Stimulated activated CD4-positive, alpha-beta T cell treated with anti-CD3 and anti-CD28 coated beads, Interleukin-2, amount 100 ng/mL, for 4 hours (primary cell): ENCODE measurements around the gene PIEZO2.

Experiments used
- DNase-seq: peaks from one replicate; pipeline ENCODE4 v3.0.0-alpha.2; 2020; ENCODE audit warnings: low read depth

PIEZO2 gene

DNA sequence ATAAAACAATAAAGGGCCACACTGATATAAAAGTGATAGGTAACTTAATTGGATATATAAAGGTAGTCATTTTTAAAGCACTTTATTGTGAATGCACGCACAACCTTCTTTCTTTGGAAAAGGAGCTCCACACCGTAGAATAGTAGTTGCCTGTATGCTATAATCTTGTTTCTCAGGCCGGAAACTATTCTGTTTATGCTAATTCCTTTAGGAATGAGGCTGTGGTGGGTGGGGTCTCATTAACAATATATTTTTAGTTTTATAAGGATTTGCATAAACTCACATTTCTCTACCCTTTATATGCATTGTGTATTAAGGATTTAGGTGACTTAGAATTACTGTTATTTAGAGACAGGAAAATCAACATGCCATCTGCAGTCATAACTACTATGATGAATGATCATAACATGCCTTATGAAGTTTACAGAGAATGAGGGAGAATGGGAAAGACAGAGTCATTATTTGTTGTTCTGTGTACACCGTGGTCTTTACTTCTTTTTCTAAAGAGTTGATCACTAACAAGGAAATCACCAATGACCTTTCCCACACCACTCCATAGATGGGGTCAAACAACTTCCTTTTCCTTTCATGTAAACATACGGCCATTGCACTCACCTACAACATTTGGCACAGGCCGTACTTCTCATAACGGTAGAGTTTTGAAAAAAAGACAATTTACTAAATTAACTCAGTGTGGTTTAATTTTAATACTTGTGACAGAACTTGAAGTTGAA lies 84.5 kb downstream of the PIEZO2 start:
- DNase-seq, result no peak

DNA sequence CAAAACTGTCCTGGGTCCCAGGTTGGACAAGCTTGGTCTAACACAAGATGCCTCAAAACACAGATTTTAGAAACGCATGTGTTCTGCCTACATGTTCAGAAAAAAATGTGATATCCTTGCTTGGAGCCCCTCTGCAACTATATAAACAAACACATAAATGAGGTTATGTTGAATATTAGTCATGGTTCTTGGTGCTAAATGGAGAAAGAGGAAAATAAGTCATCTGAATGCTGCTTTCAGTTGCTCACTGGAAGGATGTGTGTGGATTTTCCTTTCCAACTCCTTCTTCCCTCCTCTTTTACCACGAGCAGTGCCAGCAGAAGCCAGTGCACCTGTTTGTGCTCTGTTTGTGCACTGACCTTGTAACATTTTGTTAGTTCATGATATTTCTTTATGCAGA lies 85.3 kb downstream of the PIEZO2 start:
- DNase-seq, result no peak

DNA sequence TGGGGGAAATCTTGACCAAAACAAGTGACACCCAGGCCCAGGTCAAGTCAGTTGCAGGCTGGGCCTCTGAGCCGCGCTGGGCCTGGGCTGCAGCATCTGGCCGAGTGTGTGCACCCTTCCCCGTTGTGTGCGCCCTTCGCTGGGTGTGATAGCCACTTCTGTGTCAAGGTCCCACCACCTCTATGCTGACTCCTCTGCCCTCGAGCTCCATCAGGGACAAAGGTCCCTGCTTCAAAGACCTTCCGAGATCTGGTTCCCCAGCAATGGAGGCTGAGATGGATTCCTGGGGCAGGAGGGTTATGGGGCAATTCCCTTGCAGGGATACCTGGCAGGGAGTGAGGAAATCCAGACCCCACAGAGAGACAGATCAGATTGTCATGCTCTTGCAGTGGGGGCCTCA lies 93.6 kb downstream of the PIEZO2 start:
- DNase-seq, result no peak

DNA sequence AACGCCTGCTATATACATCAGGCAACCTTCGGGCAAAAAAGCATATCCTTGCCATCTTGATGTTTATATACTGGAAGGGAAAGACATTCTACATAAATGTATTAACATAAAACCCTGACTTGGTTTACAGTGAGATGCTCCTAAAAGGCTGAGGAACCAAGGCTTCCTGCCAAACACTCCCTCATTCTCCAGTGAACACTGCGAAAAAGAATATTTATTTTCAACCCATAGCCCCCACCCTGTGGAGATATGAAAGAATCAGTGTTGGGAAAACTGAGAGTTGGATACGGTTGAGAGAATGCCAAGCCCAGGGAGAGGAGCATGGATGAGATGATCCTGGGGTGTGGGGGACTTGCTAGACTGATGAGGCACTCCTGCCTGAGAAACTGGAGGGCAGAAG lies 94.9 kb downstream of the PIEZO2 start:
- no peak for DNase-seq

DNA sequence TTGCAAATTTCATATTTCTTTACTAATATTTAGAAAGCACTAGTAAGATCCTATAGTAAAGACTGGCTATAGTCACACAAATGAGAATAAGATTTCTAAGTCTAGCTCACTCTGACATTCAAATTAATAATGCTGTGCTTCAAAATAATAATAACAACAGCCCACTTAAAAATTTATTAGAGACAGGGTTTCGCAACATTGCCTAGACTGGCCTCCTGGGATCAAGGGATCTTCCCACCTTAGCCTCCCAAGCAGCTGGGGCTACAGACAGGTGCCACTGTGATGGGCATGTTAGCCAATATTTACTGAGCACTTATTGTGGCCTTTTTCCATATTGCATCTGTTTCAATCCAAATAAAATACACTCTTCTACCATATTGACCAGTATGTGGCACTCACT lies 96.1 kb downstream of the PIEZO2 start:
- DNase-seq, result no peak

DNA sequence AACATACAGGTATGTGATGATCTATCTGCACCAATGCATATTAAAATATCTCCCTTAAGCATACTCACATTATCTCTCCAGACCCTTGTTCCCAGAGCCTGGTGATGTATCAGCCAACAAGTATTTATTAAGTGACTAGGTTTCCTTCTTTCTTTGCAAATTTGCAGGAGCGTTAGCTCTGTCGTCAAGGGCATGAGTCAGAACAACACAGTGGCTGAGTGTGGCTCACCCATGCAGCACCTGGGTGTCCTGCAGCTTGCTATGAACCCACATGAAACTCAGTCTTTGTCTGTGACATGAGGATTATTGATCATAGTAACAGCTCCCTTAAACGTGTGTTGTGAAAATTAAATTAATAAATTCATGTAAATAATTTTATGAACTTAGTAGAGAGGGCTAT lies 96.6 kb downstream of the PIEZO2 start:
- DNase-seq, result no peak

DNA sequence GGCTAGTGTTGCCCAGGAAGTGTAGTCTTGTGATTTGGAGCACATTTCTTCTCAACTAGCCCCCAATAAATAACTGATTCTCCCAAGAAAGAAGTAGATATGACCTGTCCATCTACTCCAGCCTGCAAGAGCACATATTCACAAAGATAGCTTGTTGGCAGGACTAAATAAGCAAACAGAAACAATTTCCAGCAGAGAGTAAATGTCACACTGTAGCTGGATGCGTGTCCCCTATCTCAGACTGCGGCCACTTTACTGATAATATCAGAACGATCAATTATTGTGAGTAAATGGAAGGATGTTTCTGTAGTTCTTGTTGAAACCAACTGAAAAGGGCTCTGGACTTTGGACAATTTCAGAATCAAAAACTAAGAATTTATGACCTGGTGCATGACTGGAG lies 97.9 kb downstream of the PIEZO2 start:
- DNase-seq, result no peak

DNA sequence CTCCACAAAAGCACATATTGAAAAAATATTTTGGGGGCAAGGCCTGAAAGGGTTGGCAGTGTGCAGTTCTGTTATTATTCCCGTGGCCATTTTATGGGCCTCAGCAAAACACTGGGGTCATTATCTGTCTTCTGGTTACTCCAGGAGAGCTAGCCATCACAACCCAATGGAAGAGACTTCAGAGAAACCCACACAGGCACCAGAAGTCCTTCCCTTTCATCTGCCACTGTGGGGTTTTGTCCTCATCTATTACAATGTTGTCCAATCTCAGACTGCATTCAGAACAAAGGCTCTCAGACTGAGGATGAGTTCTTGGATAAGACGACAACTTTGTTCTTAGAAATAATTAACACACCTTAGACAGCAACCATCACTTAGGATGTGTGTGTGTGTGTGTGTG lies 98.4 kb downstream of the PIEZO2 start:
- DNase-seq, result no peak

DNA sequence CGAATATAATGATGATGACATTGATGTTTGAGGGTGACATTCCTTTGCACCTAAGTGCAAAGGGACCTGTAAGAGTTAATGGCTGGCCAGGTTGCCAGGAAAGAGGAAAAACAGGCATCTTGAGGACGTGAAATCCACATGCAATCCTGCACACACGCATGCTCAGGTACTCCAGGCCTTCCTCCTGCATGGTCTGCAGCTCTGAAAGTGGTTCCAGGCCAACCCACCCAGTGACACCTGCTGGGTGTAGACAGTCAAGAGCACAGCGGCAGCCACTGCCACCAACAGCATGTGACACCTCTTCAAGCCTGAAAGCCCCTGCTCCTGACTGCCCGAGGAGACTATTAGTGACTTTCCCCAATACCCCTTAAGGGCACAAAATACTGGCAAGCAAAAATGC lies 101.6 kb downstream of the PIEZO2 start:
- DNase-seq, result no peak

DNA sequence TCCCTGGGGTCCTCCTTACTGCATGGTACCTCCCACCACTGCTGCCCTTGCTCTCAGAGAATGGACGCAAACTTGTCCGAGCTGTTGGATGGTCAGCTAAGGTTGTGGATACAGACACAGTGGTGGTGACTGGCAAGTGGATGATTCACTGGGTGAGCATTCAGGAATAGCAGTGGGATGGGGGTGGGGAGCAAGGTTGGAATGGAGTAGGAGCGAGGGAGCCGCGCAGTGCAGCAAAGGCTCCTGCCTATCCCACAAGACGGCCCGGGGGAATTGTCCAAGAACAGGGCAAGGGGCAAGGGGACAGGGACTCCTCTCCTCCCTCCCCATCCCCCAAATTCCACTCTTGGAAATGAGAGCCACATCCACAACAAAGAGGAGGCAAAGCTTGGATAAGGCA lies 102.2 kb downstream of the PIEZO2 start:
- DNase-seq, result no peak

DNA sequence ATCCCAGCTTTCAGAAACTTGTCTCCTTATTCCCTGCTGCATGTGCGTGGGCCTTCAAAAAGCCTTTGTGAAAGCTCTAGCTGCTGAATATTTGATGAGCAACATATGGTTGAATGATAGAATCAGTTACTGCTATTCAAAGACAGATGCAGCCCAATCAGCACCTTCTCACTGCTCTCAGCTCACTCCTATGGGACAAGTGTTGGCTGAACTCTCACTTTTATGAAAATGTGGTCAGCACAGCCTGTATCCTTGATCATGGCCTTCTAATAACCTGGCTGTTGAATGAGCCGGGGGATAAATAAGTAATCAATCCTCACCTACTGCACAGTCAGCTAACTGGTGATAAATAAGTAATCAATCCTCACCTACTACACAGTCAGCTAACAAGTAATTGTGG lies 103.2 kb downstream of the PIEZO2 start:
- DNase-seq, result no peak

DNA sequence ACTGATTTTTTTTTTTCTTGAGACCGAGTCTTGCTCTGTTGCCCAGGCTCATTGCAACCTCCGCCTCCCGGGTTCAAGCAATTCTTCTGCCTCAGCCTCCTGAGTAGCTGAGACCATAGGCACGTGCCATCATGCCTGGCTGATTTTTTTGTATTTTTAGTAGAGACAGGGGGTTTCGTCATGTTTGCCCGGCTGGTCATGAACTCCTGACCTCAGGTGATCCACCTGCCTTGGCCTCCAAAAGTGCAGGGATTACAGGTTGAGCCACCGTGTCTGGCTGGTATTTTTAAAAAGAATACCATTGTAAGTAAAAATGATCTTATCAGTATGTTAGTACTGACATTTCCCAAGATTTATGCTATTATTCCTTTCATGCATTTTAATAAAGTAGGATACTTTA lies 105.7 kb downstream of the PIEZO2 start:
- no peak for DNase-seq

DNA sequence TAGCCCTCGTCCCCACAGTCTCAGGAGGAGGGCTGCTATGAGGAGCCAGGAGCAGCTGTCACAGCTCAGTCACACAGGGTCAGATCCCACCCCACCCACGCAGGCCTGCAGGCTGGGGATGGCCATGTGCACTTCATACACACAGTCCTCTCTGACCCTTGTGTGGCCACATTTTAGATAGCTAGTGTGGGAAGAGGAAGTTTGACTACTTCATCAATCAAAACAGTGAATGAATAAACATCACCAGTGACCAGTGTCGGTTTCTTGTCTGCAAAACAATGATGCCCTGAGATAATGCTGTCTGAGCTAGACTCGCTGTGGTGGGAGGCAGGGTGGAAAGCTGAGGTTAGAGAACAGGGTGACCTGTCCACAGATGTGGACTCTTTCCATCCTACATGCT lies 107.1 kb downstream of the PIEZO2 start:
- DNase-seq, result no peak

DNA sequence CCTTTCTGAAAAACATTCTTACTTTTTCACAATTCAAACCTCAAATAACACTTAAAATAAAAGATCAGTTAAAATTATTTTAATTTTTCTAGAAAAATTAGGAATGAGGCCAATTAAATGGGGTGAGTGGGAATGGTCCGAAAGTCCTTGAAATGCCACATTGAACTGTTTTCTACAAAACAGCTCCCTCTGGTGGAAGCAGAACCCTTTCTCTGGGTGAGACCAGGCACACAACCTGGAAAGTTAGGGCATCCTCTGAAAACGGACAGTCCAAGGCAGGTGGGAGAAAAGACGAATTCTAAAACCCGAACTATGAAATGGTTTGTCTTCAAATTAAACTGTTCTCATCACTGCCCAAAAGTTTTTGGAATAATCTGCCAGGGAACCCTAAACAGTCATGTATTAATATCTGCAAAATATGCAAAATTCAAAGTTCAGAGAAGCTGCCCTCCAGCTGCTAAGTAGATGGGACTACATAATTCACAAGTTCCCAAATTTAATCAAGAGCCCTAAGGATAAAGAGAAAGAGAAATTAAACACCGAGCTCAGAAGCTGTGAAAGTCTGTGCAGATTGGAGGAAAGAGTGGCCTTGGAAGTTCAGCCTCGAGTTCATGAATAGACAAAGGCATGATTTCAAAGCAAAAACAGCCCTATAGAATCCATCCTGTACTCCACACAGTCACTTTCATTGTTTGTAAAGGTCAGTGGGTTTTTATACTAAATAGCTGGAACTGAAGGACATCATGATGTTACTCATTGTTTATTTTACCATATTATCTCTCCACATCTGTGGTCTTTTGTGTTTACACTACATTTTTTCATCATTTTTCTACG lies 108.3 kb downstream of the PIEZO2 start:
- DNase-seq, result no peak

DNA sequence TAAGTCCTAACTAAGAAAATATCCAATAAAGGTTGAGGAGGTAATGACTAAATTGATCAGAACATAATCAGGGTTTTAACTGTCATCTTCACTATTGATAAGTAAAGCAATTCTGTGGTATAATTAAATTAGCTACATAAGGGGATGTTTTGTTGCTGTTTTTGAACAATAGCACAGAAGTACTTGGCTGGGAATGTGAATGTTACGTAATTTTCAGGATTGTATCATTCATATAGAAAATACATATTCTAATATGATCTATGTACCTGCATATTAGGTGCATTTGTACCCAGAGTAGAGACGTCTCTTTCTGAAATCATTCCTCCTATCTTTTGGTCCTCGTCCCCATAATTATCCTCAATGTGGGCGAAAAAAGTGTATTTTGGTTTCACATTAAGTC lies 109.0 kb downstream of the PIEZO2 start:
- DNase-seq, result no peak

DNA sequence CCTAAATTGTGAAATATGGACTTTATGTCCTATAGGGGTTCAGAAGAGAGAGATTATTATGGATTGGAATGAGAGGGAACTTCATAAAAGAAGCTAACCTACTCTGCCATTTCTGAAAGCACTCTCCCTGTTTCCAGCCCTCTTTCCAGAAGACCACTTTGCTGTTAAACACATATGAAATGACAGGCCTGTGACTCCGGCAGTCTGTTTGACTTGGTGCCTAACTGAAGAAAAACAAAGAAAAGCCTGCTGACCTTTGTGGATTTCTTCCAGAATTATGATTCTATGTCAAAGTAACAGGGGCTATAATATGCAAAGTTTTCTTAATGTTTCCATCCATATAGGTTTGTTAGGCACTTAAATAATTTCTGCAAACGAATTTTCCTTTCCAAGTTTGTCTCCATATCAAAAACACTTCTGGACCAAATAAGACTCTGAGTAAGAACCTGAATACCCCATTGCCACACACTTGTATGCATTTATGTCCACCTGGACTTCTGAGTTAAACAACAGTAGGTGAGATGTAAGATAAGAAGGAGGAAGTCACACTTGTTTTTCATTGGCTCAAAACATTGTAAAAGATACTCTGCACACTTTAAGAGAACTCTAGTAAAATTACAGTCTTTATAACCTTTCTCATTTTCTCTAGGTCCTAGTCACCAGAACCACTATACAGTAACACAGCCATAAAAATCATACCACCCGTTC lies 111.7 kb downstream of the PIEZO2 start:
- no peak for DNase-seq

DNA sequence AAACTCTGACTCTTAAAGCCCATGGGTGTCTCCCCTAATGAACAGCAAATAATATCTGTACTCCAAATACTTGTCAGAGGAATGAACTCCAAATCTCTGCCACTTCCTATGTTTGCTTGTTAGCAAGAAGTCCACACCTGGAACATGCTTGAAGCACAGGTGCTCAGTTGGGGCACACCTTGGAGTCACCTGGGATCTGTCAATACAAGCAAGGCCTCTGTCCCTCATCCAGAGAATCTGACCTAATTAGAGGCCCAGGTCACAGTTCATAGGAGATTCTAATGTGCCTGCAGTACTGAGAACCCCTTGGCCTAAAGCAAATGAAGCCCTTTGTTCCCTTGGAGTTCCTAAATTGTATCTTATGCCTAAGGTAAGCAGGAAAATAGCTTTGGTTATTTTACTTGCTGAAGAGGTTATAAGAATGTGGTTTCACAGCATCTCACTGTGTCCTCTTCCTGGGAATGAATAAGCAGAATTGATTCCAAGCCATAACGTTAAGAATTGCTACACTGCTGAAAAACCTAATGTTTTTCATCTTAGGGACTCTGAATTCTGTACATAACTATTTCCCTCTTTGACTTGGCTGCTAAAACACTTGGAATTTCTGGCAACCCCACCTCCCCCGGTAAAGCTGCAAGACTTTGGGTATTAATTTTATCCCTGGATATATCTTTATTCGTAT lies 113.4 kb downstream of the PIEZO2 start:
- DNase-seq, result no peak

DNA sequence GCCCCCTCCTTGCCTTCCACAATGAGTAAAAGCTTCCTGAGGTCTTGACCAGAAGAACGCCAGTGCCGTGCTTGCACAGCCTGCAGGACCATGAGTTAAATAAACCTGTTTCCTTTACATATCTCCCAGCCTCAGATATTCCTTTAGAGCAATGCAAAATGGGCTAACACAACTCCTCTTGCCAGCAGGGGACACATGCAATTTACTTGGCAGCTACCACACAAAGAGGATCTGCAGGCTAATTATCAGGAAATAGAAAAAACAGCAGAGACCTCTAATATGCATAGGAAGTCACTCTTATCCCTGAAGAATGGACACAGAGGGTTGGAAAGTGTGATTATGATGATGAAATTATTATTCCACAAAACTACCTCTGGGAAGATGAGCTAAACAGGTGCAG lies 114.0 kb downstream of the PIEZO2 start:
- DNase-seq, result no peak

DNA sequence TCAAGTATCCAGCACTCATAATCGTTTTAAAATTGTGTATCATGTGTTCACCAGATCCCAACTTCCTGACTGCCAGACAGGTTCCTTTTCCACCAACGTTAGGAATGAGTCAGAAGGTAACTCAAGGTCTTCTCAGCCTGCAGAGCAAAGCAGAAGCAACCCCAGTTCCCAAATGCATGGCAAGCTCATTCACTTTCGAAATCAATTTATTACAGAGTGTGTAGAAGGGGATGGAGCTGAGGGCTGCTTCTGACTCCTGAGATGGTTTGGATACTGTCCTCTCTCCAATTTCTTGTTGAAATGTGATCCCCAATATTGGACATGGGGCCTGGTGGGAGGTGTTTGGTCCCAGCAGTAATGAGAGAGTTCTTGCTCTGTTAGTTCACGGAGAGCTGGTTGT lies 114.5 kb downstream of the PIEZO2 start:
- no peak for DNase-seq

DNA sequence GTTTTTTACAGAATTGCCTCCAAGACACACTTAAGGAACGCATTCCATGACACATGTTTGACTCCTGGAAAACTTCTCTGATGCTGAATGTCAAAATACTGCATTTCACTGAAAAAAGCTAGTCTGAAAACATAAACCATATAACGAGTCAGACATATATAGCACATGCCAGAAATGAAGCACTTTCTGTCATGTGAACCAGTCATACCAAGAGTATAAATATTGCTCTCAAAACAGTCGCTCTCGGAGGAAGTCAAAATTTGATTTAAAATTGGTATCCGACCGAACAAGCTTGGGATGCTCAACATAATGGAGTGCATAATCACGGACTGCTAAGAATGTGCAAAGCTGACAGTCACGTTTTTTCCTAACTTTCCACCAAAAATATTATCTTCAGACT lies 115.9 kb downstream of the PIEZO2 start:
- no peak for DNase-seq

DNA sequence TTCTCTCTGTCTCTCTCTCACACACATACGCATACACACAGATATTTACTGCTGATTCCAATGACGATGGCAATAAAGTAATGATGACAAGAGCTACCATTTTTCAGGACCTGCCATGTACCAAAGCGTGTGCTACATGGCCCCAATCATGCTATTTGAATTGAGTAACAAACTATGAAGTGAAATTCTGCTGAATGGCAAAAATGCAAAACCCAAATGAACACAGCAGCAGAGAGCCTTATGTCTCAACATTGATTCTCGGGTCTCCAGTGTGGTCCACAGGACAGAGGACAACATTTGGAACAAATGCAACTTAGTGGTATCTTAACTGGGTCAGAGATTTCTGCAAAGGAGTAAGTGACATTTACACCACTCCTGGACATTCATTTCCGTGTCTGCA lies 117.4 kb downstream of the PIEZO2 start:
- DNase-seq, result no peak

DNA sequence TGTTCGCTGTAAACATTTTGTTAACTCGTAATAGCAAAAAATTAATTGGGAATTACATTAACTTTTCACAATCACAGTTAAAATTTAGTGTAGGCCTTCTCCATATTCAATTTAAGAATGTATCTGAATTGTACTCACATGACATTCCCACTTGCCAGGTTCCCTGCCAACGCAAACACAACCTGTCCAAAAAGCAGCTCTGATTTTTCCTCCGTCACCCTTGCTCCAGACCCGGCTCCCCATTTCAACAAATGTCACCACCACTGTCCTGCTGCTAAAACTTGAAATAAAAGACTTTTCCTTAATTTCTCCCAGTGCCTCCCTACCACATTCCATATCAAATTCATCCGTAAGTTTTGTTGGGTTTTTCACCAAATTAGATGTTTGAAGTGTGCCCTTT lies 120.3 kb downstream of the PIEZO2 start:
- DNase-seq, result no peak

DNA sequence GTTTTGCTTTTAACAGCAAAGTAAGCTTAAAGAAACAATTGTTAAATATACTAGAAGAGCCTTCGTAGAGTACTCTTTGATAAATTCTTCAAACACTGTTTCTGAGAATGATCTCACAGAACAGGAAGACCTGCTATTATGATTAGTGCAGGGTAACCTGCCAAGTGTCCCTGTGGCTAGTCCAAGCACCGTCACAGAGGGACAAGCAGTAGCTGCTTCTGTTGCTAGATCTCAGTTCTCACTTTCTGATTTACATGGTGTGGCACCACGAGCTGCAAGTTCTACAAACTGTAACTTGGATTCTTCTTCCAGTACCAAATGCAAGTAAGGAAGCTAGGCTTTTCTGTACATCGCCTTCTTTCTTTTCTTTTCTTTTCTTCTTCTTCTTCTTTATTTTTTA lies 121.5 kb downstream of the PIEZO2 start:
- no peak for DNase-seq
